ENCODE data around the gene BTBD7. TPM values are rescaled to one million over a fixed set of nuclear protein-coding genes. Genes with fewer than 3 reads are reported as not detected.

The BTBD7 gene
- total RNA-seq, 1 donor from 2014 or later, result 18.1 TPM

- DNase-seq (ENCODE audit: low read depth in 2 of 2), result peak in 1 of 2 donors; percentile 30
Observed at GRCh38 chr14:93329965-93330608, 2.7 kb downstream of the BTBD7 start.

DNA sequence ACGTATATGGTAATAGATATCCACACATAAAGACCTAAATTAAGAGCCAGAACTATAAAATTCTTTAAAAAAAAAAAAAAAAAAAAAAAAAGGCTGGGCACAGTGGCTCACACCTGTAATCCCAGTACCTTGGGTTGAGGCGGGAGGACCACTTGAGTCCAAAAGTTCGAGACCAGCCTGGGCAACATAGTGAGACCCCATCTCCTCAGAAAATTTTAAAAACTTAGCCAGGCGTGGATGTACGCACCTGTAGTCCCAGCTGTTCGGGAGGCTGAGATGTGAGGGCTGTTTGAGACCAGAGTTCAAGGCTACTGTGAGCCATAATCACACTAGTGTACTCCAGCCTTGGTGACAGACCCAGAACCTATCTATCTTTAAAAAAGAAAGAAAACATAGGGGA is 4.3 kb downstream of the BTBD7 start:
- no peak for DNase-seq (ENCODE audit: low read depth in 2 of 2)

GRCh38 chr14:93326196-93326595 is 6.6 kb downstream of the BTBD7 start:
- no peak for DNase-seq (ENCODE audit: low read depth in 2 of 2)

- no peak for DNase-seq (ENCODE audit: low read depth in 2 of 2)
Observed at GRCh38 chr14:93323600-93324174, 9.1 kb downstream of the BTBD7 start.

GRCh38 chr14:93322929-93323599 is 9.8 kb downstream of the BTBD7 start:
- DNase-seq (ENCODE audit: low read depth in 2 of 2), result no peak

DNA sequence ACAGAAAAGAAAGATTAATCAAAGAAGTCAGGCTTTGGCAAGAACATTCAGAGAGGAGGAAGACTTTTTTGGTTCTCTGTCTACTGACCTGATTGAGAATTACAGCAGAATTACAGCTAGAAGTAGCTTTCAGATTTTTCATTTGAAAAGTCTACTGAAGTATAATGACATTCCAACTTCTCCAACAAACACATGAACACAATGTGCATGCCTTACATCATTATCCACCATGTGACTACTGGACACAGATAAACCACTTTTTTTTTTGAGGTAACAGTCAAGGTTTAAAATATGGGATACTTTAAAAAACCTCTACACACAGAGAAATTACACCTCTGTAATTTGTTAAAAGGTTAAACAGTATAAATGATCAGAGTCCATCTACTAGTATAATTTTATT is 12.3 kb downstream of the BTBD7 start:
- no peak for DNase-seq (ENCODE audit: low read depth in 2 of 2)

GRCh38 chr14:93319958-93320357 is 12.9 kb downstream of the BTBD7 start:
- DNase-seq (ENCODE audit: low read depth in 2 of 2), result no peak

GRCh38 chr14:93319494-93319893 is 13.3 kb downstream of the BTBD7 start:
- no peak for DNase-seq (ENCODE audit: low read depth in 2 of 2)

- no peak for DNase-seq (ENCODE audit: low read depth in 2 of 2)
Observed at GRCh38 chr14:93318927-93319326, 13.9 kb downstream of the BTBD7 start.

- DNase-seq (ENCODE audit: low read depth in 2 of 2), result peak in 1 of 2 donors; percentile 77
Observed at GRCh38 chr14:93317875-93318807, 14.7 kb downstream of the BTBD7 start.

- no peak for DNase-seq (ENCODE audit: low read depth in 2 of 2)
Observed at GRCh38 chr14:93317210-93317874, 15.5 kb downstream of the BTBD7 start.

DNA sequence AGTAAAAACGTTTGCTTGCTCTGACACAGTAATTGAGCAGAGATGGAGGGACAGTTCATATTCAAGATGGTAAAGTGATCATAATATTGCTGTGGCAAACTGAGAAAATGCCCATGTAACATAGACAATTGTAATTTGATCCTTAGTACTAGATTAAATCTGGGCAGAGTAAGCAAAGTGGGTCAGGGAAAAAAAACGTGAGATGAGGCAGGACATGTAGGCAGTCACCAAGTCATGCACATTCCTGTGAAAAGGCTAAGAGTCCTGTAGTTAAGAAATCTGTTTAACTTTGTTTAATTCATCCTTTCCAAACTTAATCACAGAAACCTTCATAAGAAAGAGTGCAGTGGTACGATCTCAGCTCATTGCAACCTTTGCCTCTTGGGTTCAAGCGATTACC is 16.1 kb downstream of the BTBD7 start:
- no peak for DNase-seq (ENCODE audit: low read depth in 2 of 2)

DNA sequence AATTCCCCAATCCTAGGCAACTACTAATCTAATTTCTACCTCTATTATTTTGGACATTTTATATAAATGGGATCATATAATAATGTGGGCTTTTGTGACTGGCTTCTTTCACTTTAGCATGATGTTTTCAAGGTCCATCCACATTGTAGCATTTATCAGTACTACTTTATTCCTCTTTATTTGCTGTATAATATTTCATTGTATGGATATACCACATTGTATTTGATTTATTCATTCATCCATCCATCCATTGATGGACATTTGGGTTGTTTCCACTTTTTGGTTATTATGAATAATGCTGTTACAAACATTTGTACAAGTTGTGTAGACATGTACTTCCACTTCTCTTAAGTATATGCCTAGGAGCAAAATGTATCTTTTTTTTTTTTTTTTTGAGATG is 17.3 kb downstream of the BTBD7 start:
- DNase-seq (ENCODE audit: low read depth in 2 of 2), result no peak

- no peak for DNase-seq (ENCODE audit: low read depth in 2 of 2)
Observed at GRCh38 chr14:93311082-93311481, 21.8 kb downstream of the BTBD7 start.

DNA sequence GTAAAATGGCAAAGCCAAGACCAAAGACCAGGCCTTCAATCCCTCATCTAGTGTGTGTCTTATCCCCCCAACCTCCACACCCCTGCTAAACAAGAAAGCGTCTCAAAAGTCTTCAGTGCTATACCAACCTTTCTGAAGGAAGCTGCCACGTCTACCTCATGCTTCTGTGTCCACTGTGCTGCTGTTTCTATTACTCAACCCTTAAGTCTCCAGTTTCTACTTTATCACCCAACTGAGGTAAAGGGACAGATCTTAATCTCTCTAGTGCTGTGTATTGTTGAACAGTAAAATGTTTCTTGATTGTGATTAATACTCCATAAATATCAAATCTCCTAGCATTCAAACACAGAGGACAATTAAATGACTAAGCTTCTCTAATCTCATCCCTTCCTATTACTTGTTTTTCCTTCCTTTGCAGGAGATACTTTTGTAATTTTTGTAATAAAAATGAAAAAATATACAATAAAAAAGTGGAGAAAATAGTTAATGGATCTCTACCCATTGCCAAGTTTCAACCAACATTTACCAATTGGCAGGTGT is 23.3 kb downstream of the BTBD7 start:
- DNase-seq (ENCODE audit: low read depth in 2 of 2), result peak in 1 of 2 donors; percentile 33

GRCh38 chr14:93308686-93309345 is 24.0 kb downstream of the BTBD7 start:
- DNase-seq (ENCODE audit: low read depth in 2 of 2), result no peak

DNA sequence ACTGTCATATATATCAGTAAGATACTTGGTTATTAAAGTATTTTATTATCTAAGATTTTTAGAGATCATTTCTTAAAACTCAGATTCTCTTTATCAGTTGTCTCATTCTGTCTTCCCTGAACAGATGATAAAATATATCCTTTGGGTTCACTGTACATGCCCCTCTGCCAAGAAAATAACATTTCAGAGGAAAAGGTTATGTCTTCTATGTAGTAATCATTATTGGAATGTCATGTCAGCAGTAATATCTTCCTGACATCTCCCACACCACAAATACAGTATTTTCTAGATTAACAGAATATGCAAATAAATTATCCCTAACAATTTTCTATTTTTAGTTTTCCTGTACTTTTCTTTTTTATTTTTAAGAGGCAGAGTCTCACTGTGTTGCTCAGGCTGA is 26.0 kb downstream of the BTBD7 start:
- no peak for DNase-seq (ENCODE audit: low read depth in 2 of 2)

GRCh38 chr14:93305725-93306418 is 27.0 kb downstream of the BTBD7 start:
- no peak for DNase-seq (ENCODE audit: low read depth in 2 of 2)

GRCh38 chr14:93304771-93305170 is 28.1 kb downstream of the BTBD7 start:
- no peak for DNase-seq (ENCODE audit: low read depth in 2 of 2)

DNA sequence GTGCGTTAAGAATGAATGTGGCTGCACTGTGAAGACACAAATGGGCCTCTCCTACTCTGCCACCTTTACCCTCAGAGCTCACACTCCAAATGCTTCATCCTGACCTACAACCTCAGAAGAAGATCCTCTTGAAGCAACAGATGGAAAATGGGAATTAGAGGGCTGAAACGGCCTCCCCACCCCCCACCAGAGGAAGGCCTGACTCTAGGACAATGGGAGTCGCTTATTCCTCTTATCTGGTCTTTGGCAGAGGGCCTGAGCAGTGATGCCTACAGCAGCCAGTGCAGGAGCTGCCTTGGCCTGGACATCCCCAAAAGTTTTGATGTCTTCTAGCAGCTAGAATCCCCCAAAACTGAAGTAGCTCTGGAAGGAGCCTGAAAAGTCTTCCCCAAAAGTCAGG is 29.2 kb downstream of the BTBD7 start:
- DNase-seq (ENCODE audit: low read depth in 2 of 2), result no peak
